ENCODE results near the gene CELSR1. TPM values are rescaled to one million over a fixed set of nuclear protein-coding genes. Genes with fewer than 3 reads are reported as not detected.

Gene CELSR1
- total RNA-seq, 3 donors from 2014 or later, result 0.96 to 36.7 (median 21.2) TPM

DNA sequence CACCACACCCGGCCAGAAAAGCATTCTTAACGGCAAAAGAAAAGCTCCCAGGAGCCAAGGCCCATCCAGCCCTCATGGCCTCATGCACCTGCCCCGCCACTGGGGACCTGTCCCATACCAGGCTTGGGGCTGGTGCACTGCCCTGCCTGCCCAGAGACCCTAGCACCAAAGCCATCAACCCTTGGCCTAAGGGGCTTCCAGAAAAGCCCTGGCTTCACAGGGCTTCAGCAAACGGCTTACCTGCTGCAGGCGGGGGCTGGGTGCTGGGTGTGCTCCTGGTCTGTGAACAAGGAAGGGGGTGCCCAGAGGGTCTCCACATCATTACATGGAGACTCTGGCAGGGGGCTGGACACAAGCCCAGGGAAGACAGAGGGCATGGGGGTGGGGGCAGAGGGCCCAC, 89.5 kb downstream of the CELSR1 start:
- Histone ChIP-seq H3K36me3 (no peaks in the 10 kb centered on the region), H3K4me3 (no peak overlapping the region), H3K9me3 (no peaks in the 10 kb centered on the region), H3K27ac (no peak overlapping the region), H3K27me3 (no peaks in the 10 kb centered on the region), H3K4me1 (no peaks in the 10 kb centered on the region)
- intact Hi-C loops (cut with DNase I; ENCODE audit: low total_unique reads), result no loop called here
- TF ChIP-seq POLR2A (IDR thresholded peaks at IDR 0.05), result no peak
- no peak for TF ChIP-seq POLR2AphosphoS5 (IDR thresholded peaks at IDR 0.05)
- TF ChIP-seq, protein P1, sequence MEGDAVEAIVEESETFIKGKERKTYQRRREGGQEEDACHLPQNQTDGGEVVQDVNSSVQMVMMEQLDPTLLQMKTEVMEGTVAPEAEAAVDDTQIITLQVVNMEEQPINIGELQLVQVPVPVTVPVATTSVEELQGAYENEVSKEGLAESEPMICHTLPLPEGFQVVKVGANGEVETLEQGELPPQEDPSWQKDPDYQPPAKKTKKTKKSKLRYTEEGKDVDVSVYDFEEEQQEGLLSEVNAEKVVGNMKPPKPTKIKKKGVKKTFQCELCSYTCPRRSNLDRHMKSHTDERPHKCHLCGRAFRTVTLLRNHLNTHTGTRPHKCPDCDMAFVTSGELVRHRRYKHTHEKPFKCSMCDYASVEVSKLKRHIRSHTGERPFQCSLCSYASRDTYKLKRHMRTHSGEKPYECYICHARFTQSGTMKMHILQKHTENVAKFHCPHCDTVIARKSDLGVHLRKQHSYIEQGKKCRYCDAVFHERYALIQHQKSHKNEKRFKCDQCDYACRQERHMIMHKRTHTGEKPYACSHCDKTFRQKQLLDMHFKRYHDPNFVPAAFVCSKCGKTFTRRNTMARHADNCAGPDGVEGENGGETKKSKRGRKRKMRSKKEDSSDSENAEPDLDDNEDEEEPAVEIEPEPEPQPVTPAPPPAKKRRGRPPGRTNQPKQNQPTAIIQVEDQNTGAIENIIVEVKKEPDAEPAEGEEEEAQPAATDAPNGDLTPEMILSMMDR (IDR thresholded peaks at IDR 0.05), result no peak
- no peak for DNase-seq (ENCODE audit: low spot score in 2 of 2)

DNA sequence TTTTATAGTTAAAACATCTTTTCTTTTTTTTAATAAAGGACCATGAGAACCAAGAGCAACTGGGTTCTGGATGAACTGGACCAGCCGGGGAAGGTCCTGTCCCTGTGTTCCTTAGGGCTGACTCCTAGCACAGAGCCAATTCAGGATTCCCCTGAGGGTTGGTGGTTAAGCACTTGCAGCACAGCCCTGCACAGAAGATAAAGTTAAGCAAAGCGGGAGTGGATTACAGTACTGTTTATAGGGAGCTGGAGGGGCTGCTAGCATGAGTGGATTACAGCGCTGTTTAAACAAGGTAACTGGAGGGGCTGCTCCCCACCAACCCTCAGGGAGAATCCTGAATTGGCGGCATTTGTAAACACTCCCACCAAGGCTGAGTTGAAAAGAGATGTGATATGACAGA, 90.6 kb downstream of the CELSR1 start:
- Histone ChIP-seq H3K4me3 (no peak overlapping the region), H3K4me1 (no peaks in the 10 kb centered on the region), H3K36me3 (no peaks in the 10 kb centered on the region), H3K27me3 (no peaks in the 10 kb centered on the region), H3K9me3 (no peaks in the 10 kb centered on the region), H3K27ac (no peak overlapping the region)
- intact Hi-C loops (cut with DNase I; ENCODE audit: low total_unique reads), result no loop called here
- TF ChIP-seq POLR2AphosphoS5 (IDR thresholded peaks at IDR 0.05), result no peak
- TF ChIP-seq, protein P1 (IDR thresholded peaks at IDR 0.05), result no peak
- DNase-seq (ENCODE audit: low spot score in 2 of 2), result no peak

DNA sequence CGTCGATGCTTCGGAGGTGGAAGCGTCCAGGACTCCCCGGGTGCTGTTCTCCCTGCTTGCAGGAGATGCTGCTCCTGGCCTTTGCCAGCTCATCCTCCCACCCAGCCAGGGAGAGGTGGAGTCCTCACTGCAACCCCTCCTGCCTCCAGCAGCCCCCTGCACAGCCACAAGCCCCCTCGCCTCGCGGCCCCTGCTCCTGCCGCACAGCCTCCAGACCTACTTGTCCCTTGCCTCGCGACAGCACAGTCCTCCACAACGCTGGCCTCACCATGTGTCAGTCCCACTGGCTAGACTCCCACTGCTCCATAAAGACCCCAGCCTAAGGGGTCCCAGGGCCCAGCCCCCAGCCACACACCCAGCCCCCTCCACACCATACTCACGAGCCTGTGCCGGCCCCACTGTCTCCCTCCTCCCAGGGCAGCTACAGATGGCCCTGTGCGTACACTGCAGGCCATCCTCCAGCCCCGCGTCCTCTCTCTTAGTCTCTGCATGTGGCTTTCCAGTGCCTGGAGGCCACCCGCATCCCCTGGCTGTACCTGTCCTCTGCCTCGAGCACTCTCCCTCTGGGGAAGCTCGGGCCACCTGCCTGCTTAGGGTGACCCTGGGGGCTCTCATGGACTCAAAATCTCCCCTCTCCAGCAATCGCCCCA, 91.5 kb downstream of the CELSR1 start:
- intact Hi-C loops (cut with DNase I; ENCODE audit: low total_unique reads), result no loop called here
- H3K4me3 ChIP-seq, result no peak overlapping the region
- no peaks in the 10 kb centered on the region for H3K9me3 ChIP-seq
- H3K4me1 ChIP-seq, result no peaks in the 10 kb centered on the region
- H3K36me3 ChIP-seq, result no peaks in the 10 kb centered on the region
- H3K27me3 ChIP-seq, result no peaks in the 10 kb centered on the region
- no peak overlapping the region for H3K27ac ChIP-seq
- TF ChIP-seq, protein P1 (IDR thresholded peaks at IDR 0.05), result no peak
- no peak for TF ChIP-seq POLR2A (IDR thresholded peaks at IDR 0.05)
- TF ChIP-seq POLR2AphosphoS5 (IDR thresholded peaks at IDR 0.05), result no peak
- DNase-seq (ENCODE audit: low spot score in 2 of 2), result no peak

DNA sequence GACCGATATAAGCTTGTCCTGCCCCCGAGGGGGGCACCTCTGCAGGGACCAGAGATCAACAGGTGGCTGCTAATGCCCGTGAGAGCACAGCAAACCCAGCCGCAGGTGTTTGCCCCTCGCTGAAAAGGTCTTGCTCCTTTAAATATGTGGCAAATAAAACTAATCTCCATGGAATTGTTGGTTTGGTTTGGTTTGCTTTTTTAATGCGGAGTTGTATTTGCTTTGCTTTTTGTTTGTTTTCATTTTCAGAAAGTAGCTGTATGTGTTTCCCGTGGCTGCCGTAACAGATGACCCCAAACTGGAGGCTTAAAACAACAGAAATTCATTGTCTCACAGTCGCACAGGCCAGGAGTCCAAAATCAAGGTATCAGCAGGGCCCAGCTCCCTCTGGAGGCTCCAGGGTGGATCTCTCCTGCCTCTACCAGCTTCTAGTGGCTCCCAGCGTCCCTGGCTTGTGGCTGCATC, 93.0 kb downstream of the CELSR1 start:
- no peaks in the 10 kb centered on the region for H3K9me3 ChIP-seq
- H3K27me3 ChIP-seq, result no peaks in the 10 kb centered on the region
- peak overlapping the region in 1 of 2 donors; percentile 66 for H3K27ac ChIP-seq
- no peak overlapping the region for H3K4me3 ChIP-seq
- H3K36me3 ChIP-seq, result no peaks in the 10 kb centered on the region
- TF ChIP-seq, protein P1 (IDR thresholded peaks at IDR 0.05), result no peak
- TF ChIP-seq POLR2AphosphoS5 (IDR thresholded peaks at IDR 0.05) (no peak), POLR2A (IDR thresholded peaks at IDR 0.05) (no peak)
- intact Hi-C loops (cut with DNase I; ENCODE audit: low total_unique reads), result no loop called here
- no peaks in the 10 kb centered on the region for H3K4me1 ChIP-seq
- DNase-seq (ENCODE audit: low spot score in 2 of 2), result no peak

DNA sequence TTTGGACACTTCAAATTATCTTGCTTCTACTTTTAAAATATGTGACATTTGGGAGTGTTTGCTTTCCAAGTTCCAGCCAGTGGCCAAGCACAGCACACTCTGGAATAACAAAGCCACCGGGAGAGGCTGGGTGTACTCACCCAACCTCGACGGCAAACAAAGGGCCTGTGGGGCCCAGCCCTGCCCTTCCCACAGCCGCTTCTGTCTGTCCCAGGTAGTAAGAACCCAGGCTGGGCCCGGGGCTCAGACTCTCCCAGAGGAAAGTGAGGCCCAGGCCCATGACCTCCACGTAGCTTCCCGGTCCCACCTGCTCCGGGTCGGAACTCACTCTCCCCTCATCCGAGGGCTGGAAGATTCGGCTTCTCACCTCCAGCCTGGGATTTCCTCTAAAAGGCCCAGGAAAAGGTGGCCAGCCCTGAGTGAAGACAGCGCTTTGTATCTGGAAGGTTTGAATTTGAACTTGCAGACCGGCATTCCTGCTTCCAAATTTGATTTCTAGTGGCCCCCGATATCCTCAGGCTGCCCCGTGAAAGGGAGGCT, 93.5 kb downstream of the CELSR1 start:
- Histone ChIP-seq H3K27me3 (no peaks in the 10 kb centered on the region), H3K4me1 (no peaks in the 10 kb centered on the region), H3K4me3 (no peak overlapping the region), H3K27ac (peak overlapping the region in 1 of 2 donors; percentile 66), H3K36me3 (no peaks in the 10 kb centered on the region), H3K9me3 (no peaks in the 10 kb centered on the region)
- no peak for DNase-seq (ENCODE audit: low spot score in 2 of 2)
- intact Hi-C loops (cut with DNase I; ENCODE audit: low total_unique reads), result no loop called here
- TF ChIP-seq POLR2A (IDR thresholded peaks at IDR 0.05) (no peak), POLR2AphosphoS5 (IDR thresholded peaks at IDR 0.05) (no peak)
- TF ChIP-seq, protein P1 (IDR thresholded peaks at IDR 0.05), result no peak
